H9 (cell line): ENCODE measurements around the gene LIPC. TPM values are rescaled to one million over a fixed set of nuclear protein-coding genes. Genes with fewer than 3 reads are reported as not detected.

Experiments
- DNase-seq: peaks from one replicate; pipeline ENCODE4 v3.0.0-alpha.2; 2017
- H2AFZ ChIP-seq: one replicate; pipeline ENCODE4 v1.6.1; 2013; ENCODE audit warnings: mild to moderate bottlenecking, low read length, control low read depth, moderate library complexity
- H2AK5ac ChIP-seq: 2 replicates; pipeline ENCODE4 v1.6.1; 2013; ENCODE audit warnings: low read length, control low read depth, mixed read lengths; ENCODE audit not compliant: insufficient read length
- H2BK120ac ChIP-seq: one replicate; pipeline ENCODE4 v1.6.1; 2013; ENCODE audit warnings: low read depth, mild to moderate bottlenecking, low read length, control low read depth, inconsistent platforms; ENCODE audit not compliant: poor library complexity, severe bottlenecking
- H2BK12ac ChIP-seq: 2 replicates; pipeline ENCODE4 v1.6.1; 2013; ENCODE audit warnings: low read length, control low read depth, mixed read lengths, low read depth; ENCODE audit not compliant: insufficient read length
- H2BK15ac ChIP-seq: 2 replicates; pipeline ENCODE4 v1.6.1; 2013; ENCODE audit warnings: low read depth, low read length, control low read depth
- H2BK20ac ChIP-seq: one replicate; pipeline ENCODE4 v1.6.1; 2013; ENCODE audit warnings: low read depth, mild to moderate bottlenecking, low read length, control low read depth, inconsistent platforms; ENCODE audit not compliant: poor library complexity, severe bottlenecking
- H2BK5ac ChIP-seq: 2 replicates; pipeline ENCODE4 v1.6.1; 2013; ENCODE audit warnings: low read length, control low read depth, mixed read lengths; ENCODE audit not compliant: insufficient read length
- H3K14ac ChIP-seq: 2 replicates; pipeline ENCODE4 v1.6.1; 2013; ENCODE audit warnings: low read length, control low read depth; ENCODE audit not compliant: insufficient read depth
- H3K18ac ChIP-seq: 2 replicates; pipeline ENCODE4 v1.6.1; 2013; ENCODE audit warnings: low read depth, mild to moderate bottlenecking, mixed read lengths, low read length, control low read depth; ENCODE audit not compliant: insufficient read length
- H3K23ac ChIP-seq: 2 replicates; pipeline ENCODE4 v1.6.1; 2013; ENCODE audit warnings: low read length, control low read depth, mixed read lengths, low read depth; ENCODE audit not compliant: insufficient read length
- H3K23me2 ChIP-seq: 2 replicates; pipeline ENCODE4 v1.6.1; 2013; ENCODE audit warnings: low read depth, mild to moderate bottlenecking, mixed read lengths, low read length, control low read depth; ENCODE audit not compliant: insufficient read length, poor library complexity, severe bottlenecking
- H3K27ac ChIP-seq: 2 replicates; pipeline ENCODE4 v1.5.1; 2013; ENCODE audit warnings: low read length, control low read depth, mixed read lengths, low read depth; ENCODE audit not compliant: insufficient read length
- H3K27me3 ChIP-seq: 2 replicates; pipeline ENCODE4 v1.6.1; 2013; ENCODE audit warnings: low read length, control low read depth, inconsistent platforms; ENCODE audit not compliant: insufficient read depth
- H3K4ac ChIP-seq: 2 replicates; pipeline ENCODE4 v1.6.1; 2013; ENCODE audit warnings: low read depth, mild to moderate bottlenecking, control low read depth, inconsistent platforms, low read length, moderate library complexity
- H3K4me1 ChIP-seq: 2 replicates; pipeline ENCODE4 v1.6.1; 2013; ENCODE audit warnings: low read length, control low read depth, inconsistent platforms; ENCODE audit not compliant: insufficient read depth
- H3K4me2 ChIP-seq: 2 replicates; pipeline ENCODE4 v1.6.1; 2013; ENCODE audit warnings: low read length, control low read depth, mixed read lengths; ENCODE audit not compliant: insufficient read length, insufficient read depth
- H3K56ac ChIP-seq: 2 replicates; pipeline ENCODE4 v1.6.1; 2013; ENCODE audit warnings: low read depth, mild to moderate bottlenecking, mixed read lengths, low read length, control low read depth; ENCODE audit not compliant: insufficient read length
- H3K79me1 ChIP-seq: 2 replicates; pipeline ENCODE4 v1.6.1; 2013; ENCODE audit warnings: low read depth, mild to moderate bottlenecking, moderate library complexity, low read length, control low read depth, inconsistent platforms; ENCODE audit not compliant: insufficient read depth, poor library complexity, severe bottlenecking
- H3K79me2 ChIP-seq: 2 replicates; pipeline ENCODE4 v1.6.1; 2013; ENCODE audit warnings: low read length, control low read depth, inconsistent platforms; ENCODE audit not compliant: insufficient read depth
- H3K9ac ChIP-seq: 2 replicates; pipeline ENCODE4 v1.6.1; 2013; ENCODE audit warnings: low read length, control low read depth, mixed read lengths; ENCODE audit not compliant: insufficient read length; ENCODE audit errors: extremely low read depth
- H3K9me3 ChIP-seq: one replicate; pipeline ENCODE4 v1.6.1; 2013; ENCODE audit warnings: low read depth, low read length, inconsistent platforms; ENCODE audit not compliant: control insufficient read depth
- H3T11ph ChIP-seq: one replicate; pipeline ENCODE4 v1.6.1; 2013; ENCODE audit warnings: mild to moderate bottlenecking, low read length, control low read depth, inconsistent platforms
- H4K20me1 ChIP-seq: one replicate; pipeline ENCODE4 v1.6.1; 2013; ENCODE audit not compliant: control insufficient read depth, insufficient read length, insufficient read depth
- H4K5ac ChIP-seq: 2 replicates; pipeline ENCODE4 v1.6.1; 2013; ENCODE audit warnings: low read depth, mild to moderate bottlenecking, mixed read lengths, low read length, control low read depth; ENCODE audit not compliant: insufficient read length
- H4K8ac ChIP-seq: replicated peaks from 2 replicates; pipeline ENCODE4 v1.6.1; 2013; ENCODE audit warnings: low read length, control low read depth, mixed read lengths, low read depth; ENCODE audit not compliant: insufficient read length
- H4K91ac ChIP-seq: 2 replicates; pipeline ENCODE4 v1.6.1; 2013; ENCODE audit warnings: low read depth, mild to moderate bottlenecking, moderate library complexity, mixed read lengths, low read length, control low read depth; ENCODE audit not compliant: insufficient read length
- H3K27ac Mint-ChIP-seq, 3 experiments: 2 replicates in 2 of 3; 3 replicates in 1 of 3; pipeline ENCODE4 v1.8.0; 2020 to 2021; ENCODE audit warnings: mixed read lengths in 3 of 3, mild to moderate bottlenecking in 1 of 3, moderate library complexity in 1 of 3
- H3K27me3 Mint-ChIP-seq: 2 replicates; pipeline ENCODE4 v1.8.0; 2021; ENCODE audit warnings: low read depth, mild to moderate bottlenecking, moderate library complexity, mixed read lengths
- H3K36me3 Mint-ChIP-seq, 3 experiments: 2 replicates in 2 of 3; 3 replicates in 1 of 3; pipeline ENCODE4 v1.8.0; 2020 to 2021; ENCODE audit warnings: low read depth in 3 of 3, mixed read lengths in 3 of 3; ENCODE audit not compliant: insufficient read depth in 1 of 3
- H3K4me1 Mint-ChIP-seq, 2 experiments: 2 replicates each; pipeline ENCODE4 v1.8.0; 2020; ENCODE audit warnings: mixed read lengths in 2 of 2
- H3K4me3 Mint-ChIP-seq, 2 experiments: 2 replicates in 1 of 2; 3 replicates in 1 of 2; pipeline ENCODE4 v1.8.0; 2020 to 2021; ENCODE audit warnings: mild to moderate bottlenecking in 2 of 2, mixed read lengths in 2 of 2, moderate library complexity in 1 of 2
- H3K9me3 Mint-ChIP-seq, 2 experiments: 2 replicates in 1 of 2; 3 replicates in 1 of 2; pipeline ENCODE4 v1.8.0; 2020; ENCODE audit warnings: mild to moderate bottlenecking in 2 of 2, mixed read lengths in 2 of 2, moderate library complexity in 1 of 2
- CTCF ChIP-seq: fragments of 200-600 bp; sonication (generic); conservative IDR thresholded peaks from 3 replicates; pipeline ENCODE4 v1.8.0; 2021; ENCODE audit warnings: antibody characterized with exemption, mild to moderate bottlenecking
- total RNA-seq: library from RNA; stranded (reverse); gene quantifications from 2 replicates; pipeline ENCODE4 v1.2.1, GENCODE V29; 2021

The LIPC gene
- total RNA-seq, 1 experiment from 2014 or later: not detected

GRCh38 chr15:58427987-58428386 lies 3.8 kb upstream of the LIPC start:
- Histone ChIP-seq H4K20me1 (no peaks in the 10 kb centered on the region), H2AK5ac (no peak overlapping the region), H3K79me2 (no peaks in the 10 kb centered on the region), H3K9ac (no peak overlapping the region), H3K14ac (no peak overlapping the region), H3K56ac (no peak overlapping the region), H3K4ac (no peak overlapping the region), H4K8ac (no peak overlapping the region), H2BK5ac (no peak overlapping the region), H4K91ac (no peak overlapping the region), H3K27me3 (no peaks in the 10 kb centered on the region), H4K5ac (no peak overlapping the region), H2BK20ac (no peak overlapping the region), H2BK120ac (no peak overlapping the region), H2BK15ac (no peak overlapping the region), H3K23me2 (no peaks in the 10 kb centered on the region), H3K4me1 (no peaks in the 10 kb centered on the region), H3K23ac (no peak overlapping the region), H3K4me2 (no peak overlapping the region), H3K27ac (no peak overlapping the region), H3K9me3 (no peaks in the 10 kb centered on the region), H3K79me1 (no peaks in the 10 kb centered on the region), H2BK12ac (no peak overlapping the region), H3T11ph (no peak overlapping the region), H2AFZ (no peak overlapping the region), H3K18ac (no peak overlapping the region)
- TF ChIP-seq CTCF: no peak
- H3K27me3 Mint-ChIP-seq: no peaks in the 10 kb centered on the region
- H3K27ac Mint-ChIP-seq: no peak overlapping the region
- H3K4me1 Mint-ChIP-seq: no peaks in the 10 kb centered on the region
- no peaks in the 10 kb centered on the region for H3K9me3 Mint-ChIP-seq
- DNase-seq: no peak
- H3K4me3 Mint-ChIP-seq: no peak overlapping the region
- no peaks in the 10 kb centered on the region for H3K36me3 Mint-ChIP-seq
